Adrenal gland (tissue), 5 donors: ENCODE results near the gene ST6GALNAC6.

ENCODE experiments used
- CTCF ChIP-seq, 6 experiments: fragments of 450-650 bp in 4 of 6; fragments of 200-600 bp in 2 of 6; sonication (generic) in 1 of 6; IDR thresholded peaks; 1 replicate in 5 of 6; 2 replicates in 1 of 6; pipeline versions ENCODE4 v1.5.1 to v1.8.0; 2016 to 2021; ENCODE audit warnings: antibody characterized with exemption in 6 of 6, mild to moderate bottlenecking in 2 of 6, moderate library complexity in 1 of 6
- POLR2A ChIP-seq, 2 donors: fragments of 450-650 bp; IDR thresholded peaks; one replicate each; pipeline ENCODE4 v1.6.1; 2017; ENCODE audit warnings: antibody characterized with exemption in 2 of 2, mild to moderate bottlenecking in 2 of 2, moderate library complexity in 1 of 2
- donor health status: DM: no; HTN: no; CAD: no.

DNA sequence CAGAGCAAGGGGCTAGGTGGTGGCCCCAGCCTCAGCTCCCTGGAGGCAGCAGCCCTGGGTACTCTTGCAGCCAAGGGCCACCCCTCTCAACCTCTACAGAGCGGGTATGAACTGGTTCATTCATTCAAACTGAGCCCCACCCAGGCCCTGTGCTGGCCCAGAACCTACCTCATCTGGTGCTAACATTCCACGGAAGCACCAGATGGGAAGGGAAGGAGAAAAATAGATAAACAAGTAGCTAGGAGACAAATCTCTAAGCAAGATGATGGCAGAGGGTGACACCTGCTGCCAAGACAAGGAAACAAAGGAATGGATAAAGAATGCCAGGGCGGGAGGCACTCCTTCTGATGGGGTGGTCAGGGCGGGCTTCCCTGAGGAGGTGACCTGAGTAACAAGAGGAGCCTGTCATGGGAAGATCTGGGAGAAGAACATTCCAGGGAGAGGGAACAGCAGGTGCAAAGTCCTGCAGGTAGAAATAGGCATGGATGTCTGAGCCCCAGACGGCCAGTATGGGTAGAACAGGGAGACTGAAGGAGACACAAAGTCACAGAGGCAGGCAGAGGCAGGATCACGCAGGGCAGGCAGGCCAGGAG, 11.3 kb upstream of the ST6GALNAC6 start:
- TF ChIP-seq CTCF (IDR thresholded peaks at IDR 0.05), result no peak
- no peak for TF ChIP-seq POLR2A (IDR thresholded peaks at IDR 0.05)
